ENCODE measurements around the gene CD37.

- TF ChIP-seq POLR2A (IDR thresholded peaks at IDR 0.05) (no peak), CTCF (IDR thresholded peaks at IDR 0.05) (no peak)
Measured at GRCh38 chr19:49342291-49342721, 7.1 kb downstream of the CD37 start.

Measured in right lobe of liver (tissue), 4 donors.